Measurements from ENCODE around the gene UBE3B.

DNA sequence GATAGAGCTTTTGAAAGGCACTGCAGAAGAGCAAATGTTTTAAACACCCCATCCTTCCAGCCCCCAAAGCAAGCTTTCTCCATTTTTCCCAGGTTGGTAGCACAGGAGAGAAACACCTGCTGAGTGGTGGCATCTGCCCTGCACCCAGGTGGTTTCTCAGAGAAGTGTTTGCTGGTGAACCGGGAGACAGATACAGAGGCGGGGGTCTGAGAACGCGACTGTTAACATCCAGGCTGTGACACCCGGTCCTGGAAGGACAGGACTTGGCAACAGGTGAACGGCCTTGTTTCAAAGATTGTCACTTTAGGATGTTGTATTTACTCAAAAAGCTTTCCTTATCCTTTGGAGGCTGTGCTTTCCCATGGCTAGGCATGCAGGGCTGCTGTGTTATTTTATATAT, 77.3 kb downstream of the UBE3B start:
- TF ChIP-seq, protein P1, sequence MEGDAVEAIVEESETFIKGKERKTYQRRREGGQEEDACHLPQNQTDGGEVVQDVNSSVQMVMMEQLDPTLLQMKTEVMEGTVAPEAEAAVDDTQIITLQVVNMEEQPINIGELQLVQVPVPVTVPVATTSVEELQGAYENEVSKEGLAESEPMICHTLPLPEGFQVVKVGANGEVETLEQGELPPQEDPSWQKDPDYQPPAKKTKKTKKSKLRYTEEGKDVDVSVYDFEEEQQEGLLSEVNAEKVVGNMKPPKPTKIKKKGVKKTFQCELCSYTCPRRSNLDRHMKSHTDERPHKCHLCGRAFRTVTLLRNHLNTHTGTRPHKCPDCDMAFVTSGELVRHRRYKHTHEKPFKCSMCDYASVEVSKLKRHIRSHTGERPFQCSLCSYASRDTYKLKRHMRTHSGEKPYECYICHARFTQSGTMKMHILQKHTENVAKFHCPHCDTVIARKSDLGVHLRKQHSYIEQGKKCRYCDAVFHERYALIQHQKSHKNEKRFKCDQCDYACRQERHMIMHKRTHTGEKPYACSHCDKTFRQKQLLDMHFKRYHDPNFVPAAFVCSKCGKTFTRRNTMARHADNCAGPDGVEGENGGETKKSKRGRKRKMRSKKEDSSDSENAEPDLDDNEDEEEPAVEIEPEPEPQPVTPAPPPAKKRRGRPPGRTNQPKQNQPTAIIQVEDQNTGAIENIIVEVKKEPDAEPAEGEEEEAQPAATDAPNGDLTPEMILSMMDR (IDR thresholded peaks at IDR 0.05), result no peak
- TF ChIP-seq POLR2A (IDR thresholded peaks at IDR 0.05), result no peak

All from lower leg skin (tissue), 3 donors.